Stimulated activated CD4-positive, alpha-beta T cell treated with anti-CD3 and anti-CD28 coated beads, Interleukin-4, amount 100 ng/mL, for 48 hours (primary cell): ENCODE data around the gene FIZ1.

ENCODE experiments used
- DNase-seq, 2 donors: peaks; one replicate each; pipeline ENCODE4 v3.0.0-alpha.2; 2020; ENCODE audit warnings: low read depth in 2 of 2

Gene FIZ1

DNA sequence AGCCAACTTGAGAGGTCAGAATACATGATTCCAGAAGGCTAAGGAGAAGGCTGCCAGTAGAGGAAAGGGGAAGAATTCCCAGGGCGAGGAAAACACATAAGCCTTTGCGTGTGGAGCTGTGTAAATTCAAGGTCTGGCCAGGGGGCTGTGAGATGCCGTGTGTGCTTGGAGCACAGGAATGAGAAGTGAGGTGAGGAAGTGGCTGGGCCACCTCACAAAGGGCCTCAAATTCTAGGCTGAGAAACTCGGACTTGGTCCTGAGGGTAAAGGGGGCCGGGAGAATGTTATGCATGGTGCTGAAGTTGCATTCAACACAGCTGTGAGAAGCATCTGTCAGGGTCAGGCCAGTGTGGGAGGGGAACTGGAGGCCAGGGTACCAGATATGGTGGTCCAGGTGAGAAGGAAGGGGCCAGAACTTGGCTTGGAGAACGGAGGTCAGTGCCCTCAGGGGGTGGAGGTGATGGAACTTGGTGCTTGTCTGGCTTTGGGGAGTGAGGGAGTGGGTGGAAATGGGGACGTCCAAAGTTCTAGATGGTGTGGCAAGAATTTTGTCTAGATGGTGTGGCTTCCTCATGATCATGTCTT, 36.6 kb upstream of the FIZ1 start:
- DNase-seq: no peak

DNA sequence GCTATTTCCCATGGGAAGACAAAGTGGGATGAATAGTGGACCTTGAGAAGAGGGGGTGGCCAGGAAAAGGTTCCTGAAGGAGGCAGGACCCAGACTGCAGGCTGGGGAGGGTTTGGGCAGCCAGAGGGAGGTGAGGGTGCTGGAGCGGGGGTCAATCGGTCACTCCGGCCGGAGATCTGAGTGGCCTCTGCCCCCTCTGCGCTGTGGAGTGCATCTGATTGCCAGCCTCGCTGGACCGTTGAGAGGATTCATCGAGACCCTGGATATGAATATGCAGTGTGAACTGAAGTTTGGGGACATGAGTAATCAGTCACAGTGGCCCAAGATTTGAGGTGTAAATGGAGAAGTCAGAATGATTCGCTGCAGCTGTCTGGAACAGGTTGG, 36.0 kb upstream of the FIZ1 start:
- DNase-seq: no peak

DNA sequence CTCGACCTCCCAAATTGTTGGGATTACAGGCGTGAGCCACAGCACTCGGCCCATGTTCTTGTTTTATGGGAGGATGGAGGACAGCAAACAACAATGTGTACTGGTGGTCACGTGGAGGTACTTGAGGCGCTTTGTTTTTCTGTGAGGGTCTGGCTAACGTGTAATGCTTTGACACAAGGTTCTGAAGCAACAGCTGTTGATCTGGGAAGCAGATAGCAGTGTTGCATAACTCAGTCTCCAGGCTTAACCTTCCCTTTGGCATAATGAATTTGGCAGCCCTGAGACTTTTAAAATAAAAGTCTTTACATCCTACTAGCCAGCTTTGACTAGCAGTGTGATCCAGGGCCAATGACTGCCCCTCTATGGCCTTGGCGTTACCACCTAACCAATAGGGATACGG, 34.5 kb upstream of the FIZ1 start:
- no peak for DNase-seq

DNA sequence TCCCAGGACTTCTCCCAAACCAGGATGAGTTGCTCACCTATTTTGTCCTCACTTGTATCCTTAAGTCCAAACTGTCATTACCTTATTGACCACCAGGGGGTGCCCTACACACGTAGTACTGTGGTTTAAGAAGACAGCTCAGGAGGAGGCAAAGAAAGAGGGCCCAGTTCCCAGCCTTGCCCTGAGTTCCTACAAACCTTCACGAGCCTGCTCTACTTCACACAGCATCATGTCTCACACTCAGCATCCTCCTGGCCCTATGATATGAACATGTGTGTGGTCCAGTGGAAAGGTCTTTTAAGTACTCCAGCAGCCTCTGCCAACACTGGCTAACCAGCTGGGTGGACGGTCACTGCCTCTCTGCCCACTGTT, 33.1 kb upstream of the FIZ1 start:
- DNase-seq: peak; percentile 86

DNA sequence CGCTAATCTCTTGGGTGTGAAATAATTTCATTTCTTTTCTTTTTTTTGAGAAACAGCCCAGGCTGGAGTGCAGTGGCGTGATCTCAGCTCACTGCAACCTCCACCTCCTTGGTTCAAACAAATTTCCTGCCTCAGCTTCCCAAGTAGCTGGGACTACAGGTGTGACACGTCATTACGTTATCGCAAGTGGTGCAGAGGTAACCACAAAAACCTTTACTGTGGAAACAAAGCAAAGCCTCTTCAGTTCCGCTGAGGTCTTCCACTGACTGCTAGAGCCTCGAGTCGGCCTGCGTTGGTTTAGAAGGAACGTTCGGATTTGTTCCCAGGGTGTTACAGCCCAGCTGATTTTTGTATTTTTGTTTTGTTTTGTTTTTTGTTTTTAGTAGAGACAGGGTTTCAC, 27.0 kb upstream of the FIZ1 start:
- peak in 1 of 2 donors; percentile 48 for DNase-seq

DNA sequence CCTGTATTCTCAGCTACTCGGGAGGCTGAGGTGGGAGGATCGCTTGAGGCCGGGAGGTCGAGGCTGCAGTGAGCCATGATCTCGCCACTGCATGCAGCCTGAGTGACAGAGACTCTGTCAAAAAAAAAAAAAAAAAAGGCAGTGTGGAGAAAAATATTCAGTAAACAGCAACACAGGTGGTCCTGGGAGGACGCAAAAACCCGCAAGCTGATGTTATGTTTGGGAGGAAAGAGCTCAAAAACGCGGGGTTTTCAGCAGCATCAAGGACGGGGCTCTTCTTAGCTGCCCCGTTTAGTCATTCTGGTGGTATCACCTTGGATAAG, 25.6 kb upstream of the FIZ1 start:
- no peak for DNase-seq

DNA sequence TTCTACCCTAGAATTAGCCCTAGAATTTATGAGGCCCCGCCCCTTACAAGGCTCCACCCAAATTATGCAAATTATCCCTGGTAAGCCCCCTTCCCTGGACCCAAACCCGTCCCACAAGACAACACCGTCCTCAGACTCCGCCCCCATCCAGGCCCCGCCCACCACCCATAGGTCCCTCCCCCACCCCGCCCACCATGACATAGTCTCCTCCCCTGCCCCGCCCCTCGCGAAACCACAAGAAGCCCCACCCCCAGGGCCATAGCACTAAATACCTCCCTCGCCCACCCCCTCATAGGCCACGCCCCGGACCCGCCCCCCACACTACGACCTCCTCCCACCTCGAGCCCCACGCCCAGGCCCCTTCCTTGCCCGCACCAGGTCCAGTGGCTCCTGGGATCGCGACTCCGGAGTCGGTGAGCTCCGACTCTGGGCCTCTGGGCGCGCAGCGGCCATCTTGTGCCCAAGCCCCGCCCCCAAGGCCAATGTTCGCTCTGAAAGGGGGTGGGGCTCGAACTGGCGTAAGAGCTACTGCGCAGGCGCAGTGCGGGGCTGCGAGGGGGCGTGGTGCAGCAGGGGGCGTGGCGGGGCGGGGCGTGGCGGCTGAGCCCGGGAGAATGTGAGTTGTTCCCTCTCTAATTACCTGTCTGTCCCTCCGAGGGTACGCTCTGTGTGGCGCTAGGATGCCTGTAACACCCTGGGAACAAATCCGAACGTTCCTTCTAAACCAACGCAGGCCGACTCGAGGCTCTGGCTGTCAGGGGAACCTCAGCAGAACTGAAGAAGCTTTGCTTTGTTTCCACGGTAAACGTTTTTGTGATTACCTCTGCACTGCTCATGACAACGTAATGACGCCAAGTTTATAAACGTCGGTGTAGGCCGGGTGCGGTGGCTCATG, 25.0 kb upstream of the FIZ1 start, which contains the start of gene ZNF784:
TSS of gene ZNF784 (minus strand) at position 458 of the 895 bp plus-strand sequence. CDS start at position 453, 5 bp downstream.
- peak; percentile 89 to 95 for DNase-seq

DNA sequence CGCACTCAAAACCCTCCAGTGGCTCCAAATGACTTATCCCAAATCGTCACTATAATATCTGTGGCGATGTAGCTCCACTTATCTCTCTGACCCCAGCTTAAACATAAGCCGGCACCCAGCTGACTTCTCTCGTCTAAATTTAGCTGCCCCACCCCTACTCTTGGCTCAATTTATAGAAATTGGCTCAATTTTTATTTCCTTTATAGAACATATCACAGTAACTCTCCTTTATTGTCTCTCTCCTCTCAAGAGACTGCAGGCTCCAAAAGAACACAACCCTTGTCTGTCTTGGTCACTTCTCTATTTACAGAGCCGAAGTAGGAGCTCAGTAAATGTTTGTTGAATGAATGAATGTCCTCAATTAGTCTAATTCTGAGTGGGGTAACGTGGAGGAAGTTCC, 24.2 kb upstream of the FIZ1 start:
- DNase-seq: no peak

DNA sequence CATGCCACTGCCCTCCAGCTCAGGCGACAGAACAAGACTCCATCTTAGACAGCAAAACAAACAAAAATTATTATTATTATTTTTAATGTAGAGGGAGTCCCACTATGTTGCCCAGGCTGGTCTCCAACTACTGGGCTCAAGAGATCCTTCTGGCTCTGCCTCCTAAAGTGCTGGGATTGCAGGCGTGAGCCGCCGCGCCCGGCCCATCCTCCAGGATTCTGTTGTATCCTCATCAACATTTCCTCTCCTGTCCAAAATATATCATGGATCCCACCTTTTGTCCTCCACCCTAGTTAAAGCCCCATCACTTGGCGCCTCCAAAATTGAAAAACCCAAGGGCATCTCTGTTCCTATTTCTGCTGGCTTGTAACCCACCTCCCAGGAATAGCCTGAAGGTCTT, 23.8 kb upstream of the FIZ1 start:
- no peak for DNase-seq

DNA sequence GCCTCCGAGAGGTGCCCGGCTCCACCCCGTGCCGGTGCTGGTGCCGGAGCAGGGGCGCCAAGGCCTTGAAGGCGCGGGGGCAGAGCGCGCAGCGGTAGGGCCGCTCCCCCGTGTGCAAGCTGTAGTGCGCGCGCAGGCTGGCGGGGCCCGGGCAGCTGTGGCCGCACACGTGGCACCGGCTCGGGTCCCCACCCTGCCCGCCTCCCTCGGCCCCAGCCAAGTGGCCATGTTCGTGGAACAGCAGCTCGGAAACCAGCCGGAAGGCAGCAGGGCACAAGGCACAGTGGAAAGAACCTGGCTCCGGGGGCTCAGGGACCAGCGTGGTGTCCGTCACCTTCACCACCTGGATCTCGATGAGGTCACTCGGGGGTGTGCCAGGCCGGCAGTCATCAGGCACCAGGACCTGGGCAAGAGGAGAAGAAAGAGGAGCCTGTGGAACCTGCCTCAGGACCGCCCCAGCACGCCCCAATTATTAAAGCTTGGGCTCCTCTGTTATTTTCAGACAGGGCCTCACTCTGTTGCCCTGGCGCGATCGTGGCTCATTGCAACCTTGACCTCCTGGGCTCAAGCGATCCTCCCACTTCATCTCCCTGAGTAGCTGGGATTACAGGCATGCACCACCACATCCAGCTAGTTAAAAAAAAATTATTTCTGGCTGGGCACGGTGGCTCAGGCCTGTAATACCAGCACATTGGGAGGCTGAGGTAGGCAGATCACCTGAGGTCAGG, 23.1 kb upstream of the FIZ1 start:
- no peak for DNase-seq

DNA sequence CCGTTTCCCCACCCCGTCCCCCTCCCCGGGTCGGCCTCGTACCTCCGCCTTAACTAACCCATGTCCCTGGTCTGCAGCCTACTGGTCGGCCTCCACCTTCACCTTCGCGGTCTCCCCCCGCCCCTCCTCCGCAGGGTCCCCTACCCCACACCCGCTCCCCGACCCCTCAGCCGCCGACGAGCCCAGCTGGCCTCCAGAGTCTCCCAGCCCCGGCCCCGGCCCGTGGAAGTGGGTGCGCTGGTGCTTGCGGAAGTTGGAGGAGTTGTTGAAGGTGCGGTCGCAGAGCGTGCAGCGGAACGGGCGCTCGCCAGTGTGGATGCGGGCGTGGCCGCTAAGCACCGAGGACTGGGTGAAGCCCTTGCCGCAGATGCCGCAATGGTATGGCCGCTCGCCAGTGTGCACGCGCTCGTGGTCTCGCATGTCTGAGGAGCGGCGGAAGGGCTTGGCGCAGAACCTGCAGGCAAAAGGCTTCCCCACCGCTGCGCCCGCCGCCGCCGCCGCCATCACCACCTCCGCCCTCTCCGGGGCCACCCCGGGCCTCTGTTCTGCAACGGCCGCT, 22.4 kb upstream of the FIZ1 start:
- DNase-seq: no peak

DNA sequence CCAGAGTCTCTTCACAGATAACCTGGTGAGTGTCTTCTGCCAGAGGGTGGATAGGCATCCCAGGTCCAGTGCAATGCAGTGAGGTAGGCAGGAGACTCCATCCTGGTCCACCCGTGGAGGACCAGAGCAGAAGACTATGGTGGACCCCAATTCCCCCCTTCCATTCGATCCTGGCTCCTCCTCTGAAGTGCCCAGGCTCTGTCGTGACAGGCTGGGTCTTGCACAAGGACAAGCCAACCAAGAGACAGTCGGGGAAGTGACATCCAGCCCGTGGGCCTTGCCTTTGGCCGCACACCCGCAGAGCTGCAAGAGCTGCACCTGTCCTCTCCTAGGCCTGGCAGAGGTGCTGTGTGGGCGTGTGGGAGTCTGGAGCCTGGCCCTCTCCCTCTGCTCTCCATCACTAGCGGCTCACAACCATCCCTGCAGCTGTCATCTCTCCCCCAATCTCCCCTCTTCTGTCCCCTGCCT, 21.9 kb upstream of the FIZ1 start:
- DNase-seq: no peak

DNA sequence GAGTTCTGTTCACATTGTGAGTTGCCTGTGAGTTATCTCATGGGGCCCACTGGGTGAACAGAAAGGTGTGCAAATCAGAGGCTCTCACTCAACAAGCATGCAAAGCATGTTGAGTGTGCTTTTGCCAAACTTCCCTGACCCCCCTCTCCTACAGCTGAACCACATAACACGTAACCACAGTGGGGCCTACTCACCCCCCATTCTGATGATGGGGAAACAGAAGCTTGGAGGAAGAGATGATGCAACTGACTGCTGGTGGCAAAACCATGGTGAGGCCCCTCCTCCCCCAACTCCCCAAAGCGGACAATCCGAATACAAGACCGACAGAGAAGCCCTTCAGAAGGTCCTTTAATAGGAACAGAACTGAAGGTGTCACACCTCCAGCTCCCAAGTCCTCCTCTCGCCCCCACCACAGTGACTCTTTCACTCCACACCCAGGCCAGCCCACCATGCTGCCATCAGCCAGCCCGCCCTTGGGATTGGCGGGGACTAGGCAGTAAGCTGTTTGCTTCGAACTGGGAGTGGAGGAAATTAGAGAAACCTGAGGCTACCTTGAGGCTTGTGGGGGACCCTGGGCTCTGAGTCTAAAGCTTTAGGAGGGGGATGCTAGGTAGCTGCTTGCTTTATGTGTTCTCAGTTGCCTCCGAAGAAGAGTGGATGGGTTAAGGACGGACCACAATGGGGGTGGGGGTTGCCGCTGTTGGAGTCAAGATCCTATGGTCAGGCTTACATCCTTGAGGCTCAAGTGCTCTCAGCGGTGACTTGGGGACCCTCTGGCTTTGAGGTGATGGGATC, 21.3 kb upstream of the FIZ1 start:
- DNase-seq: no peak

DNA sequence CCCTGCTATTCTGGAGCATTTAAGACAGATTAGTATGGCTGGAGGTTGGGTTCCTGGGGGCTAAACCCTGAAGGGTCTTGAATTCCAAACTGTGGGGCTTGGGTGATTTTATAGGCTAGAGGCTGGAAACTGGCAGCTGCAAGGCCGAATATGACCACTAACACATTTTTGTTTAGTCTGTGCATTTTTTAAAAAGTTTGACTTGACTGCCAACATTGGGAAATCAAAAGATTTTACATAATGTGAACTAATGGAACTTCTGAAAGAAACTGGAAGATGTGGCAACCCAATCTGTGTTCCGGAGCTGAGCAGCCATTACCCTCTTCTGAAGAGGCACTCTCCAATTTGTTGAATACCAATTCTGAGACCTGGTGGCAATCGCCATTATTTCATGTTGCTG, 20.0 kb upstream of the FIZ1 start:
- DNase-seq: no peak

DNA sequence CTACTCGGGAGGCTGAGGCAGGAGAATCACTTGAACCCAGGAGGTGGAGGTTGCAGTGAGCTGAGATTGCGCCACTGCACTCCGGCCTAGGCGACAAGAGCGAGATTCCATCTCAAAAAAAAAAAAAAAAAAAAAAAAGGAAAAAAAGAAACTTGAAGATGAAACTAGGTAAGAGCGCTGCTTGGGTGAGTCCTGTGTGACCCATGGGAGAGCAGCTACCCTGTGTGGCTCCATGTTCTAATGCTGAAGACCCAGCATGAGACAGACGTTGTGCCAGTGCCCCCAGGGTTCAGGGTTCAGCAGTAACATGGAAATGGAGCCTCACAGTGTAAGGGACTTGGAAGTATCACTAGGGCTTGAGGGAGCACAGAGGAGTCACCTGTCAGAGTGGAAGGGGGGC, 19.1 kb upstream of the FIZ1 start:
- no peak for DNase-seq

DNA sequence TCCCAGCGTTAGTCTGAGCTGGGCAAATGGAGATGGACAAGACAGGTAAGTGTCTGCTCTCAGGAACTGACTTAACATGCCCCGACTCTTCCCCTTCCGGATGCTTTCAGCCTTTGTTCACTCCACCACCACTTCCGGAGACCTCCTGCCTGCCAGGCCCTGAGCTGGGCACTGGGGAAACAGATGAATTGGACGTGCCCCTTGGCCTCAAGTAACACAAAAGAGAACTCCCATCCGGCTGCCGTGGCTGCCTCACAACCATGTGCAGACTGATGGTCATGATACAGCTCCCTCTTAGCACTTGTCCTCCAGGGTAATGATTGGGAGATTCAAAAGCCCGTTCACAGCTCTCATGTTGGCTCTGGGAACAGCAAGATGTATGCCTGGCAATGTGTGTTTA, 18.1 kb upstream of the FIZ1 start:
- no peak for DNase-seq

DNA sequence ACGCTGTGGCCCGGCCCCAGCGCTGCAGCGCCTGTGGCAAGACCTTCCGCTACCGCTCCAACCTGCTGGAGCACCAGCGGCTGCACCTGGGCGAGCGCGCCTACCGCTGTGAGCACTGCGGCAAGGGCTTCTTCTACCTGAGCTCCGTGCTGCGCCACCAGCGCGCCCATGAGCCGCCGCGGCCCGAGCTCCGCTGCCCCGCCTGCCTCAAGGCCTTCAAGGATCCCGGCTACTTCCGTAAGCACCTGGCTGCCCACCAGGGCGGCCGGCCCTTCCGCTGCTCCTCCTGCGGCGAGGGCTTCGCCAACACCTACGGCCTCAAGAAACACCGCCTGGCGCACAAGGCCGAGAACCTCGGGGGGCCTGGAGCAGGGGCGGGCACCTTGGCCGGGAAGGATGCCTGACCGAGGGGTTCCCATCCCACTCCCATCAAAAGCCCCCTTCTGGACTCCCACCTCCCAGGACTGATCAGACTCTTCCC, 17.1 kb upstream of the FIZ1 start:
- DNase-seq: no peak

DNA sequence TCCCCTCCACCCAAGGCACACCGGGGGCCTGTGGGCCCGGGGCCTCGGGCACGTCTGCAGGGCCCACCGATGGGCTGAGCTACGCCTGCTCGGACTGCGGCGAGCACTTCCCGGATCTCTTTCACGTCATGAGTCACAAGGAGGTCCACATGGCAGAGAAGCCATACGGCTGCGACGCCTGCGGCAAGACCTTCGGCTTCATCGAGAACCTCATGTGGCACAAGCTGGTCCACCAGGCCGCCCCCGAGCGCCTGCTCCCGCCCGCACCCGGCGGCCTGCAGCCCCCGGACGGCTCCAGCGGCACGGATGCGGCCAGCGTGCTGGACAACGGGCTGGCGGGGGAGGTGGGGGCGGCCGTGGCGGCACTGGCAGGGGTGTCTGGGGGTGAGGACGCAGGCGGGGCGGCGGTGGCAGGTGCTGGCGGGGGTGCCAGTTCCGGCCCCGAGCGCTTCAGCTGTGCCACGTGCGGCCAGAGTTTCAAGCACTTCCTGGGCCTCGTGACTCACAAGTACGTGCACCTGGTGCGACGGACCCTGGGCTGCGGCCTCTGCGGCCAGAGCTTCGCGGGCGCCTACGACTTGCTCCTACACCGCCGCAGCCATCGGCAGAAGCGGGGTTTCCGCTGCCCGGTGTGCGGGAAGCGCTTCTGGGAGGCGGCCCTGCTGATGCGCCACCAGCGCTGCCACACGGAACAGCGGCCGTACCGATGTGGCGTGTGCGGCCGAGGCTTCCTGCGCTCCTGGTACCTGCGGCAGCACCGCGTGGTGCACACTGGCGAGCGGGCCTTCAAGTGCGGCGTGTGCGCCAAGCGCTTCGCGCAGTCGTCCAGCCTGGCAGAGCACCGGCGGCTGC, 16.5 kb upstream of the FIZ1 start:
- DNase-seq: no peak

DNA sequence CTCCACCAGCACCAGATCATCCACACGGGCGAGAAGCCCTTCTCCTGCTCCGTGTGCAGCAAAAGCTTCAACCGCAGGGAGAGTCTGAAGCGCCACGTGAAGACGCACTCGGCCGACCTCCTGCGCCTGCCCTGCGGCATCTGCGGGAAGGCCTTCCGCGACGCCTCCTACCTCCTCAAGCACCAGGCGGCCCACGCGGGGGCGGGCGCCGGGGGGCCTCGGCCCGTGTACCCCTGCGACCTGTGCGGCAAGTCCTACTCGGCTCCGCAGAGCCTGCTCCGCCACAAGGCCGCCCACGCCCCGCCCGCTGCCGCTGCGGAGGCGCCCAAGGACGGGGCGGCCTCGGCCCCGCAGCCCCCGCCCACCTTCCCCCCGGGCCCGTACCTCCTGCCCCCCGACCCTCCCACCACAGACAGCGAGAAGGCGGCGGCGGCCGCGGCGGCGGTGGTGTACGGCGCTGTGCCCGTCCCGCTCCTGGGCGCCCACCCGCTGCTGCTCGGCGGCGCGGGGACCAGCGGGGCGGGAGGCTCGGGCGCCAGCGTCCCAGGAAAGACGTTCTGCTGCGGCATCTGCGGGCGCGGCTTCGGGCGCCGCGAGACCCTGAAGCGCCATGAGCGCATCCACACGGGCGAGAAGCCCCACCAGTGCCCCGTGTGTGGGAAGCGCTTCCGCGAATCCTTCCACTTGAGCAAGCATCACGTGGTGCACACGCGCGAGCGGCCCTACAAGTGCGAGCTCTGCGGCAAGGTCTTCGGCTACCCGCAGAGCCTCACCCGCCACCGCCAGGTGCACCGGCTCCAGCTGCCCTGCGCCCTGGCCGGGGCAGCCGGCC, 15.6 kb upstream of the FIZ1 start:
- DNase-seq: no peak
